SU-DHL-6 (cell line): ENCODE measurements around the gene TOM1L2.

Source experiments
- H2AFZ ChIP-seq: fragments of 200-600 bp; sonication (generic); 2 replicates; pipeline ENCODE4 v1.6.1; 2014; ENCODE audit warnings: low read depth, mild to moderate bottlenecking, moderate library complexity, mixed read lengths, antibody characterized with exemption, low read length; ENCODE audit not compliant: severe bottlenecking
- H3F3A ChIP-seq: fragments of 200-600 bp; shearing (Covaris generic); 2 replicates; pipeline ENCODE4 v1.6.0; 2016; ENCODE audit warnings: antibody characterized with exemption, mild to moderate bottlenecking; ENCODE audit not compliant: insufficient read depth
- H3K27ac ChIP-seq: fragments of 200-600 bp; sonication (generic); 2 replicates; pipeline ENCODE4 v1.5.1; 2016; ENCODE audit warnings: low read depth, mild to moderate bottlenecking, low read length, moderate library complexity, mixed read lengths
- H3K27me3 ChIP-seq: fragments of 200-600 bp; sonication (generic), shearing (Covaris generic); 2 replicates; pipeline ENCODE4 v1.6.0; 2014; ENCODE audit warnings: mild to moderate bottlenecking, low read length
- H3K36me3 ChIP-seq: fragments of 200-600 bp; sonication (generic); 2 replicates; pipeline ENCODE4 v1.6.1; 2014; ENCODE audit warnings: mild to moderate bottlenecking, low read length, mixed read lengths
- H3K4me2 ChIP-seq: fragments of 300-600, 200-600 bp; shearing (Covaris generic), sonication (generic); 2 replicates; pipeline ENCODE4 v1.6.0; 2014; ENCODE audit warnings: low read length, low read depth, mild to moderate bottlenecking; ENCODE audit not compliant: poor library complexity, severe bottlenecking
- H3K4me3 ChIP-seq: fragments of 200-600 bp; sonication (generic); 2 replicates; pipeline ENCODE4 v1.5.1; 2014; ENCODE audit warnings: antibody characterized with exemption, low read length, mild to moderate bottlenecking, mixed read lengths; ENCODE audit not compliant: insufficient read depth, poor library complexity, severe bottlenecking
- H3K79me2 ChIP-seq: fragments of 200-600 bp; sonication (generic); 2 replicates; pipeline ENCODE4 v1.6.1; 2014; ENCODE audit warnings: mild to moderate bottlenecking, low read length, moderate library complexity; ENCODE audit not compliant: insufficient read depth
- H3K9ac ChIP-seq: fragments of 200-600 bp; sonication (generic); 2 replicates; pipeline ENCODE4 v1.7.0; 2014; ENCODE audit warnings: mild to moderate bottlenecking, low read length
- H3K9me2 ChIP-seq: fragments of 200-600 bp; sonication (generic); replicated peaks from 2 replicates; pipeline ENCODE4 v1.6.1; 2014; ENCODE audit warnings: low read length; ENCODE audit not compliant: insufficient read depth
- H3K9me3 ChIP-seq: fragments of 200-600 bp; sonication (generic); 2 replicates; pipeline ENCODE4 v1.6.1; 2014; ENCODE audit warnings: low read length, mixed read lengths; ENCODE audit not compliant: insufficient read depth
- H4K20me1 ChIP-seq: fragments of 200-600 bp; sonication (generic); 2 replicates; pipeline ENCODE4 v1.6.1; 2014; ENCODE audit warnings: low read depth, mild to moderate bottlenecking, antibody characterized with exemption, low read length, moderate library complexity, mixed read lengths
- EZH2phosphoT487 ChIP-seq: fragments of 200-600 bp; sonication (generic), shearing (Covaris generic); conservative IDR thresholded peaks from 2 replicates; pipeline ENCODE4 v1.6.1; 2018; ENCODE audit warnings: mild to moderate bottlenecking, antibody characterized with exemption, low read length, moderate library complexity, mixed read lengths
- TF ChIP-seq, protein P1 (sequence below): fragments of 200-600 bp; sonication (generic); IDR thresholded peaks from one replicate; pipeline ENCODE4 v1.5.1; 2017; ENCODE audit warnings: antibody characterized with exemption, mild to moderate bottlenecking, low read length, moderate library complexity; ENCODE audit not compliant: insufficient read depth, poor library complexity, severe bottlenecking

The TOM1L2 gene

GRCh38 chr17:17929655-17930380 is 42.4 kb downstream of the TOM1L2 start:
- Histone ChIP-seq H3K79me2 (no peaks in the 10 kb centered on the region), H3K27ac (no peak overlapping the region), H3K36me3 (no peaks in the 10 kb centered on the region), H3F3A (no peaks in the 10 kb centered on the region), H3K9me2 (no peaks in the 10 kb centered on the region), H4K20me1 (no peaks in the 10 kb centered on the region), H3K4me3 (no peak overlapping the region), H3K27me3 (no peaks in the 10 kb centered on the region), H2AFZ (no peak overlapping the region), H3K4me2 (no peak overlapping the region), H3K9me3 (no peaks in the 10 kb centered on the region), H3K9ac (no peak overlapping the region)
- TF ChIP-seq, protein P1, sequence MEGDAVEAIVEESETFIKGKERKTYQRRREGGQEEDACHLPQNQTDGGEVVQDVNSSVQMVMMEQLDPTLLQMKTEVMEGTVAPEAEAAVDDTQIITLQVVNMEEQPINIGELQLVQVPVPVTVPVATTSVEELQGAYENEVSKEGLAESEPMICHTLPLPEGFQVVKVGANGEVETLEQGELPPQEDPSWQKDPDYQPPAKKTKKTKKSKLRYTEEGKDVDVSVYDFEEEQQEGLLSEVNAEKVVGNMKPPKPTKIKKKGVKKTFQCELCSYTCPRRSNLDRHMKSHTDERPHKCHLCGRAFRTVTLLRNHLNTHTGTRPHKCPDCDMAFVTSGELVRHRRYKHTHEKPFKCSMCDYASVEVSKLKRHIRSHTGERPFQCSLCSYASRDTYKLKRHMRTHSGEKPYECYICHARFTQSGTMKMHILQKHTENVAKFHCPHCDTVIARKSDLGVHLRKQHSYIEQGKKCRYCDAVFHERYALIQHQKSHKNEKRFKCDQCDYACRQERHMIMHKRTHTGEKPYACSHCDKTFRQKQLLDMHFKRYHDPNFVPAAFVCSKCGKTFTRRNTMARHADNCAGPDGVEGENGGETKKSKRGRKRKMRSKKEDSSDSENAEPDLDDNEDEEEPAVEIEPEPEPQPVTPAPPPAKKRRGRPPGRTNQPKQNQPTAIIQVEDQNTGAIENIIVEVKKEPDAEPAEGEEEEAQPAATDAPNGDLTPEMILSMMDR, result no peak

DNA sequence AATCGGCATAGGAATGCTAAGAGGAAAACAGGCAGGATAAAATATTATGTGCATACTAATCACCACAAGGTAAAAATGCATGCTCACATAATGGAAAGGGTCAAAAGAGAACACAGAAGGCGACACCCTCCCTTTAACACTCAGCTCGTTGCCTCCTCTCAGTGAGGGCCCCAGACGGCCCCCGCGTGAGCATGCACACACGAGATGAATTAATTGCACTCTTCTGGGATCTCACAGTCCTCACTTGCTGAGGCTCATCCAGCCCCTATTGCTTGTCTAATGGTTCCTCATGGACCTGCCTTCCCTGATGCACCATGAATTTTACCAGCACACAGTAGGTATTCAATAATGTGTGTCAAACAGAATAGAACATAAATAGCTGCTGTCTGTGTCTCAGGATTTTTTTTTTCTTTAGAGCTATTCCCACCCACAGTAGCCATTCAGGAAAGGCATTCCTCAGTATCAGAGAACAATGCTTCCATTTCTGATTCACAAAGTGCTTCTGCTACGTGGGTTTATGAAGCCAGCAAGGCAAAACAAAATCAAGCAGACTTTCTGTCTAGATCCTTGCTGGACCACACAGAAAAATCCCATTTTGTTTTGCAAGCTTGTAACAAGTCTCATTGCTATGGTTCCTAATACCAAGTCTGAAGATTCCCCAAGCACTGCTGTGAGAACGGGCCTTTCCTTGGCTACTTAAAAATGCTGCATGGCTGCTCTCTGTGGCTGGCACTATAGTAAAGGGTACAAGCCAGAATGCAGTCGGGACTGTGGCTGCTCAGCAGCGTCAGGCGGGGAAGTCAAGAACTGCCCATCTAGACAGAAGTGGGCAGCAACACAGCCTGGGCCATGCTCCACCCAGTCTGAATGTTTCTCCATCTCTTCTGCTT is 43.6 kb downstream of the TOM1L2 start:
- Histone ChIP-seq H3F3A (no peaks in the 10 kb centered on the region), H4K20me1 (no peaks in the 10 kb centered on the region), H3K4me2 (no peak overlapping the region), H3K9me3 (no peaks in the 10 kb centered on the region), H3K79me2 (no peaks in the 10 kb centered on the region), H3K4me3 (no peak overlapping the region), H3K27me3 (no peaks in the 10 kb centered on the region), H3K36me3 (no peaks in the 10 kb centered on the region), H3K9me2 (no peaks in the 10 kb centered on the region), H3K27ac (no peak overlapping the region), H3K9ac (no peak overlapping the region), H2AFZ (no peak overlapping the region)
- TF ChIP-seq, protein P1, result no peak
- TF ChIP-seq EZH2phosphoT487, result no peak

GRCh38 chr17:17926840-17927449 is 45.3 kb downstream of the TOM1L2 start:
- no peaks in the 10 kb centered on the region for H3K9me3 ChIP-seq
- no peaks in the 10 kb centered on the region for H3K36me3 ChIP-seq
- H3K4me3 ChIP-seq, result no peak overlapping the region
- no peaks in the 10 kb centered on the region for H3K9me2 ChIP-seq
- TF ChIP-seq EZH2phosphoT487, result no peak
- TF ChIP-seq, protein P1, result no peak
- H3K79me2 ChIP-seq, result no peaks in the 10 kb centered on the region
- no peak overlapping the region for H2AFZ ChIP-seq
- no peaks in the 10 kb centered on the region for H3F3A ChIP-seq
- no peaks in the 10 kb centered on the region for H4K20me1 ChIP-seq
- no peak overlapping the region for H3K9ac ChIP-seq
- no peaks in the 10 kb centered on the region for H3K27me3 ChIP-seq
- no peak overlapping the region for H3K27ac ChIP-seq
- no peak overlapping the region for H3K4me2 ChIP-seq
